Muscle of leg (tissue), 11 donors: ENCODE measurements around the gene SPPL2C. TPM values are rescaled to one million over a fixed set of nuclear protein-coding genes. Genes with fewer than 3 reads are reported as not detected.

Experiments used
- DNase-seq: peaks from one replicate; pipeline ENCODE4 v3.0.0; 2013
- H3K27ac ChIP-seq: one replicate; pipeline ENCODE4 v1.5.1; 2013; ENCODE audit warnings: mild to moderate bottlenecking, low read length, control low read depth
- H3K27me3 ChIP-seq: one replicate; pipeline ENCODE4 v1.6.1; 2013; ENCODE audit warnings: low read length; ENCODE audit not compliant: control insufficient read depth, insufficient read depth
- H3K36me3 ChIP-seq: one replicate; pipeline ENCODE4 v1.6.1; 2013; ENCODE audit warnings: low read length; ENCODE audit not compliant: control insufficient read depth, insufficient read depth
- H3K4me1 ChIP-seq: one replicate; pipeline ENCODE4 v1.6.1; 2013; ENCODE audit warnings: low read length; ENCODE audit not compliant: control insufficient read depth, insufficient read depth
- H3K4me3 ChIP-seq: one replicate; pipeline ENCODE4 v1.5.1; 2013; ENCODE audit warnings: low read length, control low read depth
- H3K9me3 ChIP-seq: replicated peaks from 2 replicates; pipeline ENCODE4 v1.6.1; 2013; ENCODE audit warnings: low read depth, low read length; ENCODE audit not compliant: control insufficient read depth
- WGBS: methylation state at CpG from one replicate; pipeline ENCODE4 v1.1.5; 2013; ENCODE audit warnings: missing lambda C conversion rate; ENCODE audit not compliant: insufficient coverage; 5-methylcytosine and 5-hydroxymethylcytosine counted together
- polyA plus RNA-seq, 8 donors: library from polyadenylated mRNA; unstranded; fragments of 120-200 nt; gene quantifications; one replicate each; pipeline versions ENCODE4 v1.2.1 to v1.2.3, GENCODE V29; 2013; ENCODE audit warnings: inconsistent platforms in 1 of 8, low replicate concordance in 1 of 8; ENCODE audit not compliant: insufficient read length in 8 of 8, insufficient read depth in 1 of 8
- total RNA-seq: library from RNA; stranded (reverse); fragments of 120-200 nt; gene quantifications from one replicate; pipeline ENCODE4 v1.2.4, GENCODE V29; 2013

Gene SPPL2C
- total and polyA plus RNA-seq, 9 donors: not detected

- WGBS: 13% methylated on average over 6 of the region's 6 CpGs
- DNase-seq: no peak
- Histone ChIP-seq H3K4me1 (no peaks in the 10 kb centered on the region), H3K27ac (no peak overlapping the region), H3K4me3 (no peak overlapping the region), H3K9me3 (peaks cover 4% of the 10 kb centered on the region), H3K36me3 (no peaks in the 10 kb centered on the region), H3K27me3 (peaks cover 7% of the 10 kb centered on the region)
Measured at GRCh38 chr17:45873728-45874127, 29.0 kb downstream of the SPPL2C start.

DNA sequence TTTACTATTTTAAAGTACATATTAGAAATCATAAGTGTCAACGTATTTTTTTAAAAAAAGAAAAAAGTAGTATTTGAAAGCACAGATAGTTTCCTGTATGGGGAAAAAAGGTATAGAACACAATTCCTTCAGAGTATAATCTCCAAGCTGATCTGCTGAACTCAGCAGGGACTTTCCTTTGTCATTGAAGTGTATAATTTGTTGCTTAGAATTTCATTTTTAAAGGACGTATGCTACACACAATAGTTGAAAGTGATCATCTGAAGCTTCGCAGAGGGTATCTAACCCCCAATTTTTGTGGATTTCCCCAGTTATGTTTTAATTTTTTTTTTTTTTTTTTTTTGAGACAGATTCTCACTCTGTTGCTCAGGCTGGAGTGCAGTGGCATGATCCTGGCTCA is 29.5 kb downstream of the SPPL2C start:
- Histone ChIP-seq H3K27me3 (peaks cover 7% of the 10 kb centered on the region), H3K27ac (no peak overlapping the region), H3K36me3 (no peaks in the 10 kb centered on the region), H3K9me3 (peaks cover 4% of the 10 kb centered on the region), H3K4me3 (no peak overlapping the region), H3K4me1 (no peaks in the 10 kb centered on the region)
- DNase-seq: no peak
- WGBS: no CpG with 5 or more reads among the region's 3 CpGs

- no peaks in the 10 kb centered on the region for H3K36me3 ChIP-seq
- no peak for DNase-seq
- H3K4me1 ChIP-seq: no peaks in the 10 kb centered on the region
- H3K27me3 ChIP-seq: peaks cover 7% of the 10 kb centered on the region
- H3K9me3 ChIP-seq: peaks cover 4% of the 10 kb centered on the region
- WGBS: 90% methylated on average over 3 of the region's 3 CpGs
- no peak overlapping the region for H3K4me3 ChIP-seq
- H3K27ac ChIP-seq: no peak overlapping the region
Measured at GRCh38 chr17:45876539-45876938, 31.9 kb downstream of the SPPL2C start.

DNA sequence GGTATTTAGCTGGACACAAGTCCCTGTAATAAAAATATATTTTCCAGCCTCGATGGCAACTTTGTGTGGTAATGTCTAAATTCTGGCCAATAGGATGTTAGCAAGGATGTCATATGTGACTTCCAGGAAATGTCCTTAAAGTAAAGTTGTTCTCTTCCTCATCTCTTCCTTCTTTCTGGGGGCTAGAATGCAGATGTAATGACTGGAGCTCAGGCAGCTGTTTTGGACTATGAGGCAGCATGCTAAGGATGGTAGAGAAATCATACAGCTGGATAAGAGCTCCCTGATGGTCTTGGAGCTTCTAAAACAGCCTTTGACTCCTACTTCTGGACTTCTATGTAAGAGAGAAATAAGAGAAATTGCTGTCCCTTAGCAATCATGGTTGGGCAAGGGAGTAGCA is 32.8 kb downstream of the SPPL2C start:
- peaks cover 4% of the 10 kb centered on the region for H3K9me3 ChIP-seq
- DNase-seq: no peak
- H3K27me3 ChIP-seq: peaks cover 7% of the 10 kb centered on the region
- no CpG with 5 or more reads among the region's 1 CpG for WGBS
- no peak overlapping the region for H3K4me3 ChIP-seq
- no peaks in the 10 kb centered on the region for H3K36me3 ChIP-seq
- no peaks in the 10 kb centered on the region for H3K4me1 ChIP-seq
- H3K27ac ChIP-seq: no peak overlapping the region

- 95% methylated on average over 2 of the region's 2 CpGs for WGBS
- no peaks in the 10 kb centered on the region for H3K9me3 ChIP-seq
- H3K36me3 ChIP-seq: no peaks in the 10 kb centered on the region
- H3K4me3 ChIP-seq: no peak overlapping the region
- H3K4me1 ChIP-seq: no peaks in the 10 kb centered on the region
- DNase-seq: no peak
- H3K27me3 ChIP-seq: peaks cover 2% of the 10 kb centered on the region
- H3K27ac ChIP-seq: no peak overlapping the region
Measured at GRCh38 chr17:45883063-45883462, 38.4 kb downstream of the SPPL2C start.

- no peak overlapping the region for H3K27ac ChIP-seq
- no peak for DNase-seq
- H3K9me3 ChIP-seq: no peaks in the 10 kb centered on the region
- H3K27me3 ChIP-seq: peaks cover 16% of the 10 kb centered on the region
- WGBS: 83% methylated on average over 2 of the region's 2 CpGs
- no peaks in the 10 kb centered on the region for H3K36me3 ChIP-seq
- no peaks in the 10 kb centered on the region for H3K4me1 ChIP-seq
- no peak overlapping the region for H3K4me3 ChIP-seq
Measured at GRCh38 chr17:45886852-45887251, 42.2 kb downstream of the SPPL2C start.

- Histone ChIP-seq H3K27ac (no peak overlapping the region), H3K9me3 (no peaks in the 10 kb centered on the region), H3K27me3 (peaks cover 25% of the 10 kb centered on the region), H3K4me3 (no peak overlapping the region), H3K36me3 (no peaks in the 10 kb centered on the region), H3K4me1 (no peaks in the 10 kb centered on the region)
- DNase-seq: no peak
- WGBS: no CpG with 5 or more reads among the region's 5 CpGs
Measured at GRCh38 chr17:45888392-45888791, 43.7 kb downstream of the SPPL2C start.

- H3K4me1 ChIP-seq: peaks cover 2% of the 10 kb centered on the region
- H3K27ac ChIP-seq: no peak overlapping the region
- WGBS: 0% methylated on average over 2 of the region's 4 CpGs
- no peak for DNase-seq
- no peak overlapping the region for H3K4me3 ChIP-seq
- no peaks in the 10 kb centered on the region for H3K36me3 ChIP-seq
- H3K9me3 ChIP-seq: no peaks in the 10 kb centered on the region
- H3K27me3 ChIP-seq: peaks cover 26% of the 10 kb centered on the region
Measured at GRCh38 chr17:45889579-45889978, 44.9 kb downstream of the SPPL2C start.

GRCh38 chr17:45893725-45894021 is 49.0 kb downstream of the SPPL2C start:
- H3K9me3 ChIP-seq: no peaks in the 10 kb centered on the region
- WGBS: 70% methylated on average over 2 of the region's 7 CpGs
- H3K27me3 ChIP-seq: peaks cover 63% of the 10 kb centered on the region
- DNase-seq: no peak
- H3K27ac ChIP-seq: peak overlapping the region; percentile 69
- no peaks in the 10 kb centered on the region for H3K36me3 ChIP-seq
- peak overlapping the region; percentile 58 for H3K4me3 ChIP-seq
- peaks cover 21% of the 10 kb centered on the region for H3K4me1 ChIP-seq

- Histone ChIP-seq H3K36me3 (no peaks in the 10 kb centered on the region), H3K4me1 (peaks cover 21% of the 10 kb centered on the region), H3K27me3 (peaks cover 67% of the 10 kb centered on the region), H3K4me3 (peak within 1 kb of the TSS; percentile 68), H3K9me3 (no peaks in the 10 kb centered on the region), H3K27ac (peak within 1 kb of the TSS; percentile 69)
- DNase-seq: peak; percentile 97
- WGBS: under 1% methylated on average over 96 of the region's 97 CpGs
Measured at GRCh38 chr17:45894022-45894784, 49.5 kb downstream of the SPPL2C start, which contains the start of gene MAPT. TSS of gene MAPT (plus strand) at chr17:45894554. CDS start at chr17:45962338, 67,784 bp downstream.
